B cell (primary cell): ENCODE data around the gene S1PR5. TPM values are rescaled to one million over a fixed set of nuclear protein-coding genes. Genes with fewer than 3 reads are reported as not detected.
"Not testable (repeated sequence)": the region's sequence is repeated elsewhere in the genome, so short reads cannot be mapped to it uniquely, and the experiment has no call there.

ENCODE experiments used
- ATAC-seq: fragments of 200-7000 bp; cut with Tn5 transposase; one replicate; pipeline ENCODE4 v1.10.0; 2021; ENCODE audit warnings: low read depth, mild to moderate bottlenecking, moderate number of reproducible peaks, moderate library complexity
- CTCF ChIA-PET: fragments of 350-600 bp; sonication (Branson Sonifier 250); formaldehyde crosslinking; loops from one replicate; lab custom pipeline; 2021; ENCODE audit warnings: antibody characterized with exemption, inconsistent platforms; lab: Charles Lee
- POLR2A ChIA-PET: fragments of 350-600 bp; sonication (Branson Sonifier 250); formaldehyde crosslinking; loops from one replicate; lab custom pipeline; 2021; ENCODE audit warnings: antibody characterized with exemption; lab: Charles Lee
- DNase-seq: peaks from one replicate; pipeline ENCODE4 v3.0.0; 2013
- H2AFZ ChIP-seq: 2 replicates; pipeline ENCODE4 v1.6.1; 2012; ENCODE audit warnings: mild to moderate bottlenecking, low read depth, low read length; ENCODE audit not compliant: insufficient read depth, poor library complexity, severe bottlenecking
- H3K27ac ChIP-seq, 2 donors: 1 replicate in 1 of 2; 2 replicates in 1 of 2; pipeline ENCODE4 v1.5.1; 2012 to 2013; ENCODE audit warnings: low read length in 2 of 2, mild to moderate bottlenecking in 2 of 2, moderate library complexity in 1 of 2
- H3K27me3 ChIP-seq, 4 experiments: fragments of 200-600 bp in 1 of 4; sonication (generic) in 1 of 4; replicated peaks in 1 of 4; 1 replicate in 2 of 4; 2 replicates in 2 of 4; pipeline versions ENCODE4 v1.6.1 to v1.7.0; 2013 to 2016; ENCODE audit warnings: low read length in 3 of 4, mild to moderate bottlenecking in 2 of 4, mixed read lengths in 1 of 4, moderate library complexity in 1 of 4; ENCODE audit not compliant: insufficient read depth in 4 of 4, control insufficient read depth in 3 of 4; ENCODE audit errors: control extremely low read depth in 1 of 4
- H3K36me3 ChIP-seq, 2 experiments: replicated peaks in 1 of 2; 1 replicate in 1 of 2; 2 replicates in 1 of 2; pipeline versions ENCODE4 v1.6.1 to v1.7.1; 2013; ENCODE audit warnings: low read length in 1 of 2; ENCODE audit not compliant: insufficient read depth in 2 of 2, control insufficient read depth in 1 of 2; ENCODE audit errors: control extremely low read depth in 1 of 2, extremely low read depth in 1 of 2
- H3K4me1 ChIP-seq, 2 donors: fragments of 200-600 bp in 1 of 2; sonication (generic) in 1 of 2; 1 replicate in 1 of 2; 2 replicates in 1 of 2; pipeline versions ENCODE4 v1.5.1 to v1.6.1; 2013 to 2017; ENCODE audit warnings: low read length in 2 of 2; ENCODE audit not compliant: control insufficient read depth in 2 of 2, insufficient read depth in 2 of 2
- H3K4me2 ChIP-seq: replicated peaks from 2 replicates; pipeline ENCODE3; 2012; ENCODE audit warnings: mild to moderate bottlenecking, low read depth, low read length; ENCODE audit not compliant: poor library complexity, severe bottlenecking
- H3K4me3 ChIP-seq, 5 experiments: fragments of 200-600 bp in 1 of 5; sonication (generic) in 1 of 5; 1 replicate in 3 of 5; 2 replicates in 2 of 5; pipeline versions ENCODE4 v1.5.1 to v1.7.0; 2011 to 2016; ENCODE audit warnings: low read length in 4 of 5, mild to moderate bottlenecking in 4 of 5, low read depth in 2 of 5, control low read depth in 1 of 5, moderate library complexity in 1 of 5; ENCODE audit not compliant: insufficient read depth in 1 of 5; ENCODE audit errors: control extremely low read depth in 1 of 5, extremely low read depth in 1 of 5
- H3K79me2 ChIP-seq: fragments of 200-600 bp; sonication (generic); one replicate; pipeline ENCODE4 v1.6.0; 2016; ENCODE audit warnings: low read length; ENCODE audit not compliant: control insufficient read depth, insufficient read depth
- H3K9ac ChIP-seq: fragments of 200-600 bp; sonication (generic); 2 replicates; pipeline ENCODE4 v1.6.1; 2017; ENCODE audit warnings: mild to moderate bottlenecking, low read length, moderate library complexity
- H3K9me3 ChIP-seq, 3 donors: one replicate each; pipeline versions ENCODE4 v1.6.1 to v1.7.1; 2013; ENCODE audit warnings: low read length in 2 of 3; ENCODE audit not compliant: control insufficient read depth in 2 of 3, insufficient read depth in 1 of 3; ENCODE audit errors: control extremely low read depth in 1 of 3
- H4K20me1 ChIP-seq: 2 replicates; pipeline ENCODE4 v1.6.0; 2012; ENCODE audit warnings: mild to moderate bottlenecking, low read length; ENCODE audit not compliant: insufficient read depth, control insufficient read depth, poor library complexity, severe bottlenecking
- H3K27ac Mint-ChIP-seq: one replicate; pipeline ENCODE4 v1.8.0; 2021; ENCODE audit warnings: mixed read lengths
- H3K27me3 Mint-ChIP-seq: one replicate; pipeline ENCODE4 v1.8.0; 2021; ENCODE audit warnings: mixed read lengths
- H3K4me1 Mint-ChIP-seq: one replicate; pipeline ENCODE4 v1.8.0; 2021; ENCODE audit warnings: mixed read lengths
- H3K4me3 Mint-ChIP-seq: one replicate; pipeline ENCODE4 v1.8.0; 2021; ENCODE audit warnings: mixed read lengths
- H3K9me3 Mint-ChIP-seq: one replicate; pipeline ENCODE4 v1.8.0; 2022; ENCODE audit warnings: mixed read lengths; ENCODE audit not compliant: insufficient read depth
- EZH2 ChIP-seq: IDR thresholded peaks from 2 replicates; pipeline ENCODE4 v1.6.1; 2012; ENCODE audit warnings: borderline replicate concordance, low read depth, mild to moderate bottlenecking, moderate library complexity, low read length; ENCODE audit not compliant: insufficient read depth, poor library complexity, severe bottlenecking
- WGBS: methylation state at CpG from one replicate; pipeline ENCODE4 v1.1.5; 2013; ENCODE audit warnings: missing lambda C conversion rate; ENCODE audit not compliant: insufficient coverage; 5-methylcytosine and 5-hydroxymethylcytosine counted together
- intact Hi-C: fragments of 100-400 bp; cut with micrococcal nuclease; formaldehyde crosslinking; loops from one replicate; pipeline ENCODE4 v1.10.0; 2022
- polyA plus RNA-seq: library from polyadenylated mRNA; depleted of rRNA; stranded (reverse); fragments of >200 nt; gene quantifications from 2 replicates; pipeline ENCODE4 v1.2.3, GENCODE V29; 2012
- total RNA-seq, 2 donors: library from RNA; stranded (reverse); fragments of 120-200 nt in 1 of 2; gene quantifications; 1 replicate in 1 of 2; 2 replicates in 1 of 2; pipeline versions ENCODE4 v1.2.3 to v1.2.4, GENCODE V29; 2013 to 2022
- TF ChIP-seq, protein P1 (sequence below): fragments of 200-600 bp; IDR thresholded peaks from one replicate; pipeline ENCODE4 v1.8.0; 2022; ENCODE audit warnings: antibody characterized with exemption, mild to moderate bottlenecking

The S1PR5 gene
- total and polyA plus RNA-seq, 2 donors (not counting 1 experiment from before 2014, with no cell fraction given) = 0.27 to 0.67 TPM

DNA sequence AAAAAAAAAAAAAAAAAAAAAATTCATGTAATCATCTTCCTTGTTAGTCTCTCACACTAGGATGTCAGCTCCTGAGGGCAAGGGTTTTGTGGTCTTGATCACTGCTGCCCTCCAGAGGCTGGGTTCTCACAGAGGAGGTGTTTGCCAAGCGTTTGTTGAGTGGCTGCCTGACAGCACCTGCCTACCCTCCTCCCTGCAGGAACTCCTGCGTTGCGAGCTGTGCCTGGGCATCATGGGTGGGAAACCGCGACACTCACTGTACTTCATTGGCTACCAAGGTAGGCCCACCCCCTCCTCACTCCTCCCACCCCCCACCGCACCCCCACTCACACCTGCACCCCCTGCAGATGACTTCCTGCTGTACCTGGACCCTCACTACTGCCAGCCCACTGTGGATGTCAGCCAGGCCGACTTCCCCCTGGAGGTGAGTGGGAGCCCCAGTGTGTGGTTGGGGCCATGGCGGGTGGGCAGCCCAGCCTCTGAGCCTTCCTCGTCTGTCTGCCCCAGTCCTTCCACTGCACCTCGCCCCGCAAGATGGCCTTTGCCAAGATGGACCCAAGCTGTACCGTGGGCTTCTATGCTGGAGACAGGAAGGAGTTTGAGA is 34.6 kb upstream of the S1PR5 start:
- Histone ChIP-seq H3K79me2 (peaks cover 26% of the 10 kb centered on the region), H3K36me3 (peaks cover 7 to 78% of the 10 kb centered on the region in 2 experiments), H3K27me3 (no peaks in the 10 kb centered on the region), H3K27ac (peak overlapping the region in 1 of 2 donors; percentile 81), H2AFZ (no peak overlapping the region), H4K20me1 (peaks cover 15% of the 10 kb centered on the region), H3K4me2 (peak overlapping the region; percentile 55), H3K4me1 (peaks cover 37 to 44% of the 10 kb centered on the region in 2 donors), H3K9ac (no peak overlapping the region), H3K4me3 (no peak overlapping the region), H3K9me3 (peaks cover 0 to 5% (median 0%) of the 10 kb centered on the region in 3 donors)
- WGBS = 69% methylated on average over 4 of the region's 12 CpGs
- no peak for ATAC-seq
- Mint-ChIP-seq H3K4me1 (peaks cover 34% of the 10 kb centered on the region), H3K4me3 (no peak overlapping the region), H3K27ac (peak overlapping the region; percentile 78), H3K9me3 (no peaks in the 10 kb centered on the region), H3K27me3 (no peaks in the 10 kb centered on the region)
- ChIA-PET POLR2A (interaction anchor here (0.7 to 0.8 kb wide), 4 partner anchors 14 to 316 kb away, joined by 3 to 9 read pairs (median 4); partner anchors contain the start of gene KRI1), CTCF (interaction anchor here (1.5 to 2.2 kb wide), 5 partner anchors 9 to 20 kb away, joined by 5 to 14 read pairs (median 7); partner anchors contain the start of gene CDKN2D)
- intact Hi-C loops = no loop called here
- no peak for TF ChIP-seq EZH2
- TF ChIP-seq, protein P1, sequence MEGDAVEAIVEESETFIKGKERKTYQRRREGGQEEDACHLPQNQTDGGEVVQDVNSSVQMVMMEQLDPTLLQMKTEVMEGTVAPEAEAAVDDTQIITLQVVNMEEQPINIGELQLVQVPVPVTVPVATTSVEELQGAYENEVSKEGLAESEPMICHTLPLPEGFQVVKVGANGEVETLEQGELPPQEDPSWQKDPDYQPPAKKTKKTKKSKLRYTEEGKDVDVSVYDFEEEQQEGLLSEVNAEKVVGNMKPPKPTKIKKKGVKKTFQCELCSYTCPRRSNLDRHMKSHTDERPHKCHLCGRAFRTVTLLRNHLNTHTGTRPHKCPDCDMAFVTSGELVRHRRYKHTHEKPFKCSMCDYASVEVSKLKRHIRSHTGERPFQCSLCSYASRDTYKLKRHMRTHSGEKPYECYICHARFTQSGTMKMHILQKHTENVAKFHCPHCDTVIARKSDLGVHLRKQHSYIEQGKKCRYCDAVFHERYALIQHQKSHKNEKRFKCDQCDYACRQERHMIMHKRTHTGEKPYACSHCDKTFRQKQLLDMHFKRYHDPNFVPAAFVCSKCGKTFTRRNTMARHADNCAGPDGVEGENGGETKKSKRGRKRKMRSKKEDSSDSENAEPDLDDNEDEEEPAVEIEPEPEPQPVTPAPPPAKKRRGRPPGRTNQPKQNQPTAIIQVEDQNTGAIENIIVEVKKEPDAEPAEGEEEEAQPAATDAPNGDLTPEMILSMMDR = no peak
- DNase-seq = no peak

- H3K9me3 ChIP-seq, ATAC-seq, DNase-seq, H3K27ac ChIP-seq, H3K27me3 Mint-ChIP-seq, H3K4me2 ChIP-seq, H3K4me3 ChIP-seq, H3K27me3 ChIP-seq, H2AFZ ChIP-seq, H3K9ac ChIP-seq, intact Hi-C loops, H3K9me3 Mint-ChIP-seq, H3K27ac Mint-ChIP-seq, H3K4me3 Mint-ChIP-seq: not testable (repeated sequence)
- peaks cover 7 to 70% of the 10 kb centered on the region in 2 experiments for H3K36me3 ChIP-seq
- H3K4me1 ChIP-seq = peaks cover 37 to 41% of the 10 kb centered on the region in 2 donors
- 100% methylated on average over 5 of the region's 9 CpGs for WGBS
- H3K4me1 Mint-ChIP-seq = peaks cover 32% of the 10 kb centered on the region
- H3K79me2 ChIP-seq = peaks cover 28% of the 10 kb centered on the region
- ChIA-PET POLR2A (interaction anchor here (0.7 to 0.8 kb wide), 2 partner anchors 158 to 315 kb away, joined by 3 read pairs; no protein-coding TSS in a partner anchor), CTCF (interaction anchor here (1.5 to 1.7 kb wide), 2 partner anchors 11 to 21 kb away, joined by 5 to 9 read pairs; no protein-coding TSS in a partner anchor)
- H4K20me1 ChIP-seq = peaks cover 15% of the 10 kb centered on the region
Observed at GRCh38 chr19:10551006-10551405, 33.8 kb upstream of the S1PR5 start.
